CD4-positive, alpha-beta T cell treated with Interleukin-21 for 1 hour (primary cell): ENCODE data around the gene UBE2J2.

ENCODE experiments used
- DNase-seq: peaks from one replicate; pipeline ENCODE4 v3.0.0-alpha.2; 2020

The UBE2J2 gene

GRCh38 chr1:1295154-1295923 is 21.7 kb upstream of the UBE2J2 start:
- no peak for DNase-seq

- no peak for DNase-seq
Measured at GRCh38 chr1:1294250-1294890, 20.7 kb upstream of the UBE2J2 start.

GRCh38 chr1:1293263-1294249 is 19.9 kb upstream of the UBE2J2 start:
- no peak for DNase-seq

- DNase-seq: no peak
Measured at GRCh38 chr1:1292851-1293250, 19.2 kb upstream of the UBE2J2 start.

GRCh38 chr1:1292442-1292779 is 18.8 kb upstream of the UBE2J2 start:
- no peak for DNase-seq

GRCh38 chr1:1291548-1292441 is 18.1 kb upstream of the UBE2J2 start:
- peak; percentile 74 for DNase-seq

GRCh38 chr1:1291023-1291528 is 17.4 kb upstream of the UBE2J2 start:
- no peak for DNase-seq

GRCh38 chr1:1290238-1290731 is 16.6 kb upstream of the UBE2J2 start:
- peak; percentile 77 for DNase-seq

GRCh38 chr1:1287288-1288110 is 13.8 kb upstream of the UBE2J2 start:
- DNase-seq: no peak

- no peak for DNase-seq
Measured at GRCh38 chr1:1286313-1287261, 12.9 kb upstream of the UBE2J2 start.

- no peak for DNase-seq
Measured at GRCh38 chr1:1285611-1286311, 12.1 kb upstream of the UBE2J2 start.

GRCh38 chr1:1285102-1285571 is 11.5 kb upstream of the UBE2J2 start:
- no peak for DNase-seq

- no peak for DNase-seq
Measured at GRCh38 chr1:1284221-1285101, 10.8 kb upstream of the UBE2J2 start.

GRCh38 chr1:1283821-1284220 is 10.2 kb upstream of the UBE2J2 start:
- DNase-seq: no peak

- no peak for DNase-seq
Measured at GRCh38 chr1:1282998-1283397, 9.3 kb upstream of the UBE2J2 start.

GRCh38 chr1:1281533-1282321 is 8.1 kb upstream of the UBE2J2 start:
- no peak for DNase-seq
